Retinal pigment epithelial cell (primary cell): ENCODE data around the gene ROR2.

Experiments
- DNase-seq: peaks from one replicate; pipeline ENCODE4 v3.0.0-alpha.2; 2010; ENCODE audit warnings: low read depth
- H3K4me3 ChIP-seq: 2 replicates; pipeline ENCODE4 v1.5.1; 2011; ENCODE audit warnings: mild to moderate bottlenecking, low read length, control low read depth, moderate library complexity
- CTCF ChIP-seq: conservative IDR thresholded peaks from 2 replicates; pipeline ENCODE4 v1.5.1; 2011; ENCODE audit warnings: low read depth, low read length, control low read depth, inconsistent platforms

ROR2 gene

GRCh38 chr9:91943478-91944470 lies 6.3 kb downstream of the ROR2 start:
- DNase-seq = no peak
- no peak overlapping the region for H3K4me3 ChIP-seq
- no peak for TF ChIP-seq CTCF

- no peak overlapping the region for H3K4me3 ChIP-seq
- TF ChIP-seq CTCF = no peak
- no peak for DNase-seq
Measured at GRCh38 chr9:91942201-91942600, 7.8 kb downstream of the ROR2 start.

DNA sequence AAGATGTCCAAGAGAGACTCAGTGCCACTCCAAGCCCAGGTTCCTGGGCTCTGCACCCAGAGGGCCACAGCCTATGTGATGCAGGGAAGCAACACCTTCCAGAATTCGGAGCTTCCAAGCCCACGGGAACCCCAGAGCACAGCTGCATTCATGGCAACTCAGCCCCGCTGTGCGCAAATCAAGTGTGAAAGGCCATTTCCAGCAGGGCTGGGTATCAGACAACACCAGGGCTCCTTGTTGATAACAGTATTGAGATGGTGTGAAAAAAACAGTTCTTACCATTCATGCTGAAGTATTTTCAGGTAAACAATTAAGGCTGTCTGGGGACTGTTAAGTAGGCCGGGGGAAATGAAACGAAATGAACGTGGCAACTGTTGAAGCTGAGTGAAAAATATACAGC lies 10.1 kb downstream of the ROR2 start:
- no peak for TF ChIP-seq CTCF
- no peak overlapping the region for H3K4me3 ChIP-seq
- DNase-seq = no peak

- H3K4me3 ChIP-seq = no peak overlapping the region
- TF ChIP-seq CTCF = no peak
- DNase-seq = no peak
Measured at GRCh38 chr9:91937727-91938126, 12.3 kb downstream of the ROR2 start.

DNA sequence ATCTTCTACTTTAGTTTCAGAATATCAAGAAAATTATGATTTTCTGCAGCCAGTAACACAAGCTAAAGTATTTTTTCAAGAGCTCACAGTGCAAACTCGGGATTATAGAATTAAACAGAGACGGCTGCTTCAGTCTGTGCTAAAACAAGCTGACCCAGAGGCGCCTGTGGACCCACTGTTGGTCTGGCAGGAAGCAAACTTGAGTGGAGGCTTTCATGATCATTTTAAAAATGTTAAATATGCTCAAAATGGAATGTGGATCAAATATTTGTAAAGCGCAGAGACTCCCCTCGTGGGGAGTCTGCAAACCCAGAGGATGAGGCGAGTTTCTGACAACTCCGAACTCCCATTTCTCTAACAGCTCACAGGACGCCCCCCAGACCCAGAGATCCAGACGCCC lies 13.0 kb downstream of the ROR2 start:
- no peak overlapping the region for H3K4me3 ChIP-seq
- TF ChIP-seq CTCF = no peak
- no peak for DNase-seq

- no peak overlapping the region for H3K4me3 ChIP-seq
- no peak for TF ChIP-seq CTCF
- no peak for DNase-seq
Measured at GRCh38 chr9:91935805-91936514, 14.1 kb downstream of the ROR2 start.
